Measurements from ENCODE around the gene TMEM150B.

TMEM150B gene

DNA sequence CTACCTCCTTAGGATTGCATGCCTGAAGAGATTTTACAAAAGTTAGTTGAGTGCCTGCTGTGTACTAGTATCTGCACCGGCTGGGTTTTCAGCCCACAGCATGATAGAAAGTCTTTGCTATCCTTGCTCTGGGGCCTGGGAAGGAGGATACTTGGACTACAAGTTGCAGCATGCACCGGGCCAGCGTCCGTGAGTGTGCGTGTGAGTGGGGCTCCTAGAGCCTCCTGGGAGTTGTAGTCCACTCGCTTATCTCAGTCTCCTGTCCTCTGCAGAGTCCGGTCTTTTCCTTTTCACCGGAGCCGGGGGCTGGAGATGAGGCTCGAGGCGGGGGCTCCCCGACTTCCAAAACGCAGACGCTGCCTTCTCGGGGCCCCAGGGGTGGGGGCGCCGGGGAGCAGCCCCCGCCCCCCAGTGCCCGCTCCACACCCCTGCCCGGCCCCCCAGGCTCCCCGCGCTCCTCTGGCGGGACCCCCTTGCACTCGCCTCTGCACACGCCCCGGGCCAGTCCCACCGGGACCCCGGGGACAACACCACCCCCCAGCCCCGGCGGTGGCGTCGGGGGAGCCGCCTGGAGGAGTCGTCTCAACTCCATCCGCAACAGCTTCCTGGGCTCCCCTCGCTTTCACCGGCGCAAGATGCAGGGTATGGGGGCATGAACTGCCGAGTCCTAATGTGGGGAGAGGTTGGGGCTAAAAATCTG lies 20.7 kb downstream of the TMEM150B start:
- Histone ChIP-seq H3K4me3 (ENCODE audit: low read depth, low read length) (no peak overlapping the region), H3K4me1 (ENCODE audit: control insufficient read depth, insufficient read depth, low read length, unreplicated experiment) (no peaks in the 10 kb centered on the region), H3K27ac (ENCODE audit: low read depth, low read length) (no peak overlapping the region), H3K79me2 (ENCODE audit: control insufficient read depth, insufficient read depth, low read length, unreplicated experiment) (no peaks in the 10 kb centered on the region), H2AFZ (ENCODE audit: low read length, unreplicated experiment) (no peak overlapping the region), H3K27me3 (ENCODE audit: insufficient read depth, low read length) (no peaks in the 10 kb centered on the region), H3K36me3 (ENCODE audit: insufficient read depth, low read length) (no peaks in the 10 kb centered on the region)

DNA sequence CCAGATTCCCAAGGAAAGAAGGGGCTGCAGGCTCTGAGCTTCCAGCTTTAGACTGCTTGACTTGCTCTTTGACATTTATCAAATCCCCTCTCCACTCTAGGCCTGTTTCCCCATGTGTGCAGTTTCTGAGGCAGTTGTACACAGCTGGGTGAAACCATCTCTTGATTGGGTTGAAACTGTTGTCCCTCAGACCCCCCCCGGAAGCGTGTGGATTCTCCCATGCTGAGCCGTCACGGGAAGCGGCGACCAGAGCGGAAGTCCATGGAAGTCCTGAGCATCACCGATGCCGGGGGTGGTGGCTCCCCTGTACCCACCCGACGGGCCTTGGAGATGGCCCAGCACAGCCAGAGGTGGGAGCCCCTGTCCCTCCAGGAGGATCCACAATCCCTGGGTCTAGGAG lies 21.7 kb downstream of the TMEM150B start:
- H3K4me1 ChIP-seq (ENCODE audit: control insufficient read depth, insufficient read depth, low read length, unreplicated experiment): no peaks in the 10 kb centered on the region
- no peaks in the 10 kb centered on the region for H3K79me2 ChIP-seq (ENCODE audit: control insufficient read depth, insufficient read depth, low read length, unreplicated experiment)
- H2AFZ ChIP-seq (ENCODE audit: low read length, unreplicated experiment): no peak overlapping the region
- H3K27me3 ChIP-seq (ENCODE audit: insufficient read depth, low read length): no peaks in the 10 kb centered on the region
- H3K4me3 ChIP-seq (ENCODE audit: low read depth, low read length): no peak overlapping the region
- no peaks in the 10 kb centered on the region for H3K36me3 ChIP-seq (ENCODE audit: insufficient read depth, low read length)
- no peak overlapping the region for H3K27ac ChIP-seq (ENCODE audit: low read depth, low read length)

DNA sequence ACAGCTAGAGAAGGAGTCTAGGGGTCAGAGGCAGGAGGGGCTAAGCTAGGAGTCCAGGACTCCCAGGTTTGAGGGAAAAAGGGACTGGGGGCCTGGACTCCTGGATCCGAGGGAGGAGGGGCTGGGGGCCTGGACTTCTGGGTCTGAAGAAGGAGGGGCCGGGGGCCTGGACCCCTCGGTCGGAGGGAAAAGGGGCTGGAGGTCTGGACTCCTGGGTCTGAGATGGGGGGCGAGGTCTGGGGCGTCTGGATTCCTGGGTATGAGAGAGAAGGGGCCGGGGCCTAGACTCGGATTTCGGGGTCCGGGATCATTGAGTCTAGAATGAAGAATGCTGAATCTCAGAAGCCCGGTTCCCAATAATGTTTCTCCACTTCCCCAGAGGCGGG lies 22.8 kb downstream of the TMEM150B start:
- H3K27me3 ChIP-seq (ENCODE audit: insufficient read depth, low read length): no peaks in the 10 kb centered on the region
- H3K4me1 ChIP-seq (ENCODE audit: control insufficient read depth, insufficient read depth, low read length, unreplicated experiment): no peaks in the 10 kb centered on the region
- H3K4me3 ChIP-seq (ENCODE audit: low read depth, low read length): no peak overlapping the region
- H3K36me3 ChIP-seq (ENCODE audit: insufficient read depth, low read length): no peaks in the 10 kb centered on the region
- H3K27ac ChIP-seq (ENCODE audit: low read depth, low read length): no peak overlapping the region
- H3K79me2 ChIP-seq (ENCODE audit: control insufficient read depth, insufficient read depth, low read length, unreplicated experiment): no peaks in the 10 kb centered on the region
- no peak overlapping the region for H2AFZ ChIP-seq (ENCODE audit: low read length, unreplicated experiment)

DNA sequence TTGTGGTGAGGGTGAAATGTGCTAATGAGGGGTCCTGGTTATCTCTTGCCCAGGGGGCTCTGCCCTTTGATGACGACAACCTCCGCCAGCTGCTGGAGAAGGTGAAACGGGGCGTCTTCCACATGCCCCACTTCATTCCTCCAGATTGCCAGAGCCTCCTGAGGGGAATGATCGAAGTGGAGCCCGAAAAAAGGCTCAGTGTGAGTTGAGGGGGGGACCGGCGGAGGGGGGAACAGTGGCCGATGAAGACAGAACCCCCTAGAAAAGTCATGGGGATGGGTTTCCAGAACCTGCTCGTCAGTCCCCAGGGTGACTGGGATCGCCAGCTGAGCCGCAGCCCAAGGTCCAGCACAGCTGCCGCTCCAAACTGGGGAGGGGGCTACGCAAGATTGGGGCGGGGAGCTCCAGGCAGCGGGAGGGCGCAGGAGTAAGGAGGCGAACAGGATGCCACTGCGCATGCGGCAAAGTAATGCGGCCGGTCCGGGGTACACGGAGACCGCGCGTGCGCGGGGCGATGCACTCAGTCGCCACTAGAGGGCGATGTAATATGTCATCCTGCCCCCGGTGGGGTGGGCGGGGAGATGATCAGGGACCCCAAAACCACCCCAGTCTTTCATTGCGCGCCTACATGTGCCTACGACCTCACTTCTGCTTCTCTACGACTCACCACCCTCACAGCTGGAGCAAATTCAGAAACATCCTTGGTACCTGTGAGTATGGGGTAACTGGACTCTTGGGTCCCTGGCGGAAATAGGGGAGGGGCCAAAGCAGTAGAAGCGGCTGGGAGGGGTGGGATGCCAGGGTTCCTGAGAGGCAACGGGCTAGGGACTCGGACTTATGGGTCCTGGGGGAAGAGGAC lies 23.5 kb downstream of the TMEM150B start:
- H3K36me3 ChIP-seq (ENCODE audit: insufficient read depth, low read length): no peaks in the 10 kb centered on the region
- no peak overlapping the region for H3K27ac ChIP-seq (ENCODE audit: low read depth, low read length)
- no peaks in the 10 kb centered on the region for H3K79me2 ChIP-seq (ENCODE audit: control insufficient read depth, insufficient read depth, low read length, unreplicated experiment)
- H3K27me3 ChIP-seq (ENCODE audit: insufficient read depth, low read length): no peaks in the 10 kb centered on the region
- H2AFZ ChIP-seq (ENCODE audit: low read length, unreplicated experiment): peak overlapping the region; percentile 38
- peak overlapping the region; percentile 67 for H3K4me3 ChIP-seq (ENCODE audit: low read depth, low read length)
- H3K4me1 ChIP-seq (ENCODE audit: control insufficient read depth, insufficient read depth, low read length, unreplicated experiment): no peaks in the 10 kb centered on the region

DNA sequence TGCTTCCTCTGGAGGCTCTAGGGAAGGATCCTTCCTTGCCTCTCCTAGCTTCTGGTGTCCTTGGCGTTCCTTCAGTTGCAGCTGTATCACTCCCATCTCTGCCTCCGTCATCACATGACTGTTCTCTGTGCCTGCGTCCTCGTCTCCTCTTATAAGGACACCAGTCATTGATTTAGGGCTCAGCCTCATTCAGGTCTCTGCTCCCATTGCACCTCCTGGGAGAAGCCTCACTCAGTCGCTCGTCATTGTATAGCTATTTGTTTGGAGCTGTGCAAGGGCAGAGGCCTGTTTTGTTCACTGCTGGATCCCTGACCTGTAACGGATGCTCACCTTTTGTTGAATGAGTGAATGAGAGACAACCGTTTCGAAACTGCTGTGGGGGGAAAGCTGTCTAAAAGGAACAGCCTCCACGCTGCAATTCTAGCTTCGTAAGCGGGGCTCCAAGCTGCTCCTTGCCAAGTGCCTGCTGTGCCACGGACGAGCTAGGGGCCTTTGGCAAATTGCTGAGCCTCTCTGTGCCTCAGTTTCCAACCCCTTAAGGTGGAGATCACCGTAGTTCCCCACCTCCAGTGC lies 24.2 kb downstream of the TMEM150B start:
- no peaks in the 10 kb centered on the region for H3K79me2 ChIP-seq (ENCODE audit: control insufficient read depth, insufficient read depth, low read length, unreplicated experiment)
- no peaks in the 10 kb centered on the region for H3K27me3 ChIP-seq (ENCODE audit: insufficient read depth, low read length)
- H3K4me1 ChIP-seq (ENCODE audit: control insufficient read depth, insufficient read depth, low read length, unreplicated experiment): no peaks in the 10 kb centered on the region
- H3K27ac ChIP-seq (ENCODE audit: low read depth, low read length): no peak overlapping the region
- no peak overlapping the region for H3K4me3 ChIP-seq (ENCODE audit: low read depth, low read length)
- no peak overlapping the region for H2AFZ ChIP-seq (ENCODE audit: low read length, unreplicated experiment)
- no peaks in the 10 kb centered on the region for H3K36me3 ChIP-seq (ENCODE audit: insufficient read depth, low read length)

DNA sequence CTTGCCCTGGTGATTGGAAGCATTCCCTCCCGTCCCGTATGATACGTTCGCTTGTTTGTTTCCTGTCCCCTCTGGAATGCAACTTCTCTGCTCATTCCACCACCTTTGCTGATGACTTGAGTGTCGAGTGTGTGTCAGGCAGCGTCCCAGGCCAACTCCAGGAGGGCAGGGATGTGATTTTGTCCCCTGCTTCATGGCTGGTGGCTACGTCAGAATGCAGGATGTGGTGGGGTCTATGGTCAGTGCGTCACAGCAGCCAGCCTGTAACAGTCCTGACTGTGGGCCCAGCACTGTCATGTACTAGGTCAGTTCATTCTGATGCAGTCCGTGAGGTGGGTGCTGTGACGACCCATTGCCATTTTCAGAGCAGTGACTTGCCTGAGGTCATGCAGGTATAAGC lies 25.1 kb downstream of the TMEM150B start:
- Histone ChIP-seq H3K27me3 (ENCODE audit: insufficient read depth, low read length) (no peaks in the 10 kb centered on the region), H3K4me3 (ENCODE audit: low read depth, low read length) (no peak overlapping the region), H3K79me2 (ENCODE audit: control insufficient read depth, insufficient read depth, low read length, unreplicated experiment) (no peaks in the 10 kb centered on the region), H3K4me1 (ENCODE audit: control insufficient read depth, insufficient read depth, low read length, unreplicated experiment) (no peaks in the 10 kb centered on the region), H2AFZ (ENCODE audit: low read length, unreplicated experiment) (no peak overlapping the region), H3K27ac (ENCODE audit: low read depth, low read length) (no peak overlapping the region), H3K36me3 (ENCODE audit: insufficient read depth, low read length) (no peaks in the 10 kb centered on the region)

DNA sequence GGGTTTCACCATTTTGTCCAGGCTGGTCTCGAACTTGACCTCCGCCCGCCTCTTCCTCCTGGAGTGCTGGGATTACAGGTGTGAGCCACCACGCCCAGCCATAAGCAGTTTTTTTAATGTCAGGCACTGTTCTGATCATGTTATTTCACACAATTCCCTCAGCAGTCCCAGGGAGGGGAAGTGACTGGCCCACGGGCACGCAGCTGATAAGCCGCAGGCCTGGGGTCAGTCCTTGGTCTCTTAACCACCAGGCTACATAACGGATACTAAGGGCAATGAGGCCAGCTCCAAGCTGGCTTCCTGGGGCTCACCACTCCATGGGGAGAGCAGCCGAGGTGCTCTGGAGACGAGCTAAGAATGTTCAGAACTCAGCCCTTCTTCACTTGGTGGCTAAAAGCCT lies 27.9 kb downstream of the TMEM150B start:
- H3K4me3 ChIP-seq (ENCODE audit: low read depth, low read length): no peak overlapping the region
- H3K27ac ChIP-seq (ENCODE audit: low read depth, low read length): no peak overlapping the region
- no peaks in the 10 kb centered on the region for H3K4me1 ChIP-seq (ENCODE audit: control insufficient read depth, insufficient read depth, low read length, unreplicated experiment)
- no peaks in the 10 kb centered on the region for H3K79me2 ChIP-seq (ENCODE audit: control insufficient read depth, insufficient read depth, low read length, unreplicated experiment)
- H3K27me3 ChIP-seq (ENCODE audit: insufficient read depth, low read length): no peaks in the 10 kb centered on the region
- H2AFZ ChIP-seq (ENCODE audit: low read length, unreplicated experiment): no peak overlapping the region
- no peaks in the 10 kb centered on the region for H3K36me3 ChIP-seq (ENCODE audit: insufficient read depth, low read length)

DNA sequence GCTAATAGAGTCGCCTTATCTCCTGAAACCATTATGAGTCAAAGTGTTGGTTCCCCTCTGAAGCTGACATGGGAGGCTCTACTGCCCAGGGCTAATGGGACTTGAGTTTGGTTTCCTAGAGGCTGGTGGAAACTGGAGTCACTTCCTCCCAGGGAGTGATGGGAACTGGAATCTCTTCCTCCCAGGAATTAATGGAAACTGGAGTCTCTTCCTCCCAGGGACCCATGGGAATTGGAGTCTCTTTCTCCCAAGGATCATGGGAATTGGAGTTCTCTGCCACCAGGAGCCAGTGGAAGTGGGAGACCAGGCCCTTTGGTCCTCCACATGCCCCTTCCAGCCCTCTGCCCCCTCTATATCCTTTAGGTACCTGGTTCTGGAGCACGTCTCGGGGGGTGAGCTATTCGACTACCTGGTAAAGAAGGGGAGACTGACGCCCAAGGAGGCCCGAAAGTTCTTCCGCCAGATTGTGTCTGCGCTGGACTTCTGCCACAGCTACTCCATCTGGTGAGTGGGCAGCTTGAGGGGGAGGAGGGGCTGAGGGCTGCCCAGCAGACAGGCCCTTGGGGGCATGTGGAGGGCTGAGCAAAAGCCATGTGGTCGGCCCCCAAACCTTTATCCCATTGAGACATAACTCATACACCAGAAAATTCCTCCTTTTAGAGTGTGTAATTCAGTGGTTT lies 35.9 kb downstream of the TMEM150B start:
- Histone ChIP-seq H3K79me2 (ENCODE audit: control insufficient read depth, insufficient read depth, low read length, unreplicated experiment) (no peaks in the 10 kb centered on the region), H3K36me3 (ENCODE audit: insufficient read depth, low read length) (no peaks in the 10 kb centered on the region), H3K27ac (ENCODE audit: low read depth, low read length) (no peak overlapping the region), H2AFZ (ENCODE audit: low read length, unreplicated experiment) (no peak overlapping the region), H3K4me1 (ENCODE audit: control insufficient read depth, insufficient read depth, low read length, unreplicated experiment) (no peaks in the 10 kb centered on the region), H3K27me3 (ENCODE audit: insufficient read depth, low read length) (no peaks in the 10 kb centered on the region), H3K4me3 (ENCODE audit: low read depth, low read length) (no peak overlapping the region)

DNA sequence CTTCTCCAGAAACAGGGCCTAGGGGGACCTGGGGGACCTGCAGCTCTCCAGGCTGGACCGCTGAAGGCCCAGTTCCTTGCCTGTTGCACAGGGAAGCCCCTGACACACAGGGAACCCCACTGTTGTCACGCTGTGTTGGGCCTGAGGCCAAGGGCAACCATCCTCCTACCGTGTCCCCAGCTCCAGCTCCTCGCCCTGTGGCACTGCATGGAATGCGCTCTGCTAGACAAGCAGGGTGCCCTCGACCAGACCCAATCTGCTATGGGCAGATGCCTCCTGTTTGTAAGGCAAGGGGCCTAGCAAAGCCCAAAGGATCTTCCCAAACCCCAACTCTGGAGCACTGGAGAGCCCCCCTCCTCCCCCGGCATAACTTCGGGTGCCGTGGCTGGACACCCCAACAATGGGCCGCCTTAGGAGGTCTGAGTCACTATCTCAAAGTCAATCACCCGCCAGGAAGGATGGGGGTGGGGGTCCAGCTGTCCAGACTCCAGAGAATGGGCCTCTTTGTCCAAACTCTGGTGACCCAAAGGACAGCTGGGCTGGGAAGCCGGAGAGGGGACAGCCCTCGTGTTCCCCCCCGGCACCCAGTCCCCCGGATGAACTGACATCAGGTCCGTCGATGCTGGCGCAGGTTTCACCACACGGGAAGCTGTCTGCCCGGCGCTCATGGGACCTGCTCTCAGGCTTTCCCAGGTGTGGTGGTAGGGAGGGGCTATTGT lies 37.6 kb downstream of the TMEM150B start:
- Histone ChIP-seq H3K36me3 (ENCODE audit: insufficient read depth, low read length) (no peaks in the 10 kb centered on the region), H2AFZ (ENCODE audit: low read length, unreplicated experiment) (no peak overlapping the region), H3K4me3 (ENCODE audit: low read depth, low read length) (no peak overlapping the region), H3K27me3 (ENCODE audit: insufficient read depth, low read length) (no peaks in the 10 kb centered on the region), H3K4me1 (ENCODE audit: control insufficient read depth, insufficient read depth, low read length, unreplicated experiment) (peaks cover 4% of the 10 kb centered on the region), H3K79me2 (ENCODE audit: control insufficient read depth, insufficient read depth, low read length, unreplicated experiment) (no peaks in the 10 kb centered on the region), H3K27ac (ENCODE audit: low read depth, low read length) (no peak overlapping the region)

DNA sequence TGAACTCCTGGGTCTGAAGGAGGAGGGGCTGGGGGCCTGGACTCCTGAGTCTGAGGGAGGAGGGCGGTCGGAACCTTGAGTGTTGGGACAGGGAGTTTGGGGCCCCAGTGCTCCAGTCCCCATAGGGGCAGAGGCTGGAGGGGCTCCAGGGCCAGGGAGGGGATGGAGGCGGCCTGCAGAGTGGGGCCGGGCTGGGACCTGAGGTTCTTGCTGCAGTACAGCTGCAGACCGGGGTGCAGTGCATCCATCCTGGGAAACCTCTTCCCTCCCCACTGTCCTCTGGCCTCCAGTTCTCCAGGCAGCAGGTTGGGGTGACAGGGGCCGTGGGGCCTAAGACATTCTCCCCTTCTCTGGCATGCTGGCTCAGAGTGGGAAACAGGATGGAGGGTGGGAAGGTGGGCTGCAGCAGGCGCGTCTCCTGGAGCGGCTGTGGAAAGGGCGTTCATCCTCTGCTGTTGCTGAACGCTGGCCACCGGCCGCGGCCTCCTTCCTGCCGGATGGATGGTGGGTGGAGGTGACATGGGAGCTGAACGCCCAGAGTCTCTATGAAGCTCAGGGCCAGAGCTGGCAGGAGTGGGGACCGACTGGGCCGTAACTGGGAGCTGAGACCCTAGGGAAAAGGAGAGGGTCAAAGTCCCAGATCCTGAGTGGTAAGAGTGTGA lies 39.8 kb downstream of the TMEM150B start:
- Histone ChIP-seq H3K4me1 (ENCODE audit: control insufficient read depth, insufficient read depth, low read length, unreplicated experiment) (peaks cover 12% of the 10 kb centered on the region), H3K4me3 (ENCODE audit: low read depth, low read length) (peak overlapping the region; percentile 62; the same call in 1 of the 2 replicates), H3K27ac (ENCODE audit: low read depth, low read length) (no peak overlapping the region), H3K79me2 (ENCODE audit: control insufficient read depth, insufficient read depth, low read length, unreplicated experiment) (no peaks in the 10 kb centered on the region), H3K27me3 (ENCODE audit: insufficient read depth, low read length) (no peaks in the 10 kb centered on the region), H3K36me3 (ENCODE audit: insufficient read depth, low read length) (no peaks in the 10 kb centered on the region), H2AFZ (ENCODE audit: low read length, unreplicated experiment) (no peak overlapping the region)

All from ACC112 (cell line).